DOHH2 (cell line): ENCODE results near the gene EML6.

Experiments
- H3F3A ChIP-seq: fragments of 200-600 bp; sonication (generic), shearing (Covaris generic); 2 replicates; pipeline ENCODE4 v1.6.0; 2016; ENCODE audit warnings: antibody characterized with exemption, mild to moderate bottlenecking; ENCODE audit not compliant: control insufficient read depth, insufficient read depth
- H3K27ac ChIP-seq: fragments of 200-600 bp; sonication (generic); 2 replicates; pipeline ENCODE4 v1.5.1; 2014; ENCODE audit warnings: low read depth, mild to moderate bottlenecking, low read length, moderate library complexity
- H3K27me3 ChIP-seq: fragments of 200-600 bp; sonication (generic); 2 replicates; pipeline ENCODE4 v1.6.1; 2014; ENCODE audit warnings: mild to moderate bottlenecking, low read length, mixed read lengths; ENCODE audit not compliant: control insufficient read depth
- H3K36me3 ChIP-seq: fragments of 200-600 bp; sonication (generic); 2 replicates; pipeline ENCODE4 v1.6.1; 2014; ENCODE audit warnings: mild to moderate bottlenecking, low read length, moderate library complexity, mixed read lengths; ENCODE audit not compliant: control insufficient read depth
- H3K4me1 ChIP-seq: fragments of 200-600 bp; sonication (generic); 2 replicates; pipeline ENCODE4 v1.6.1; 2014; ENCODE audit warnings: mild to moderate bottlenecking, low read length, mixed read lengths; ENCODE audit not compliant: control insufficient read depth
- H3K4me2 ChIP-seq: fragments of 200-600 bp; sonication (generic); 2 replicates; pipeline ENCODE4 v1.6.0; 2014; ENCODE audit warnings: mild to moderate bottlenecking, low read length, moderate library complexity
- H3K4me3 ChIP-seq: fragments of 200-600 bp; sonication (generic); 2 replicates; pipeline ENCODE4 v1.5.1; 2014; ENCODE audit warnings: mild to moderate bottlenecking, low read length, mixed read lengths
- H3K79me2 ChIP-seq: fragments of 200-600 bp; sonication (generic); 2 replicates; pipeline ENCODE4 v1.6.1; 2014; ENCODE audit warnings: mild to moderate bottlenecking, low read length, mixed read lengths; ENCODE audit not compliant: control insufficient read depth
- H3K9me2 ChIP-seq: fragments of 200-600 bp; sonication (generic); replicated peaks from 2 replicates; pipeline ENCODE4 v1.6.1; 2014; ENCODE audit warnings: mild to moderate bottlenecking, low read length, mixed read lengths; ENCODE audit not compliant: control insufficient read depth
- H3K9me3 ChIP-seq: fragments of 200-600 bp; sonication (generic); 2 replicates; pipeline ENCODE4 v1.6.1; 2014; ENCODE audit warnings: antibody characterized with exemption, low read length, mixed read lengths; ENCODE audit not compliant: control insufficient read depth, insufficient read depth
- H4K20me1 ChIP-seq: fragments of 200-600 bp; sonication (generic); 2 replicates; pipeline ENCODE4 v1.6.0; 2014; ENCODE audit warnings: low read depth, mild to moderate bottlenecking, antibody characterized with exemption, low read length, moderate library complexity; ENCODE audit not compliant: control insufficient read depth, insufficient read depth
- EZH2phosphoT487 ChIP-seq: fragments of 200-600 bp; sonication (generic); IDR thresholded peaks from 2 replicates; pipeline ENCODE4 v1.6.1; 2017; ENCODE audit warnings: borderline replicate concordance, mild to moderate bottlenecking, antibody characterized with exemption, low read length, moderate library complexity, mixed read lengths
- TF ChIP-seq, protein P1 (sequence below): fragments of 200-600 bp; sonication (generic); IDR thresholded peaks from one replicate; pipeline ENCODE4 v1.5.1; 2014; ENCODE audit warnings: antibody characterized with exemption, mild to moderate bottlenecking, low read depth, low read length; ENCODE audit not compliant: poor library complexity, severe bottlenecking

EML6 gene

DNA sequence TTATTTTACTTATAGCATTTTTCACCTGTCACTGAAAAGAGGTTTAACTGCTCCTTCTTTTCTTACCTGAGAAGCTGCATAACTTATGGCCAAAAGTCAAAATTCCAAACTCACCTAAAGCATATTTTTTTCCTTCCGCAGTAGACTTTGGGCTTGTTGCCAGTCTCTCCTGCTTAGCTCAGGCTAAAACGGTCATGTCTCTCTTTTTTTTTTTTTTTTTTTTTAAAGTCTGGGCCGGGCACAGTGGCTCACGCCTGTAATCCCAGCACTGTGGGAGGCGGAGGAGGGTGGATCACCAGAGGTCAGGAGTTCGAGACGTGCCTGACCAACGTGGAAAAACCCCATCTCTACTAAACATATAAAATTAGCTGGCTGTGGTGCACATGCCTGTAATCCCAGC is 213.3 kb downstream of the EML6 start:
- no peaks in the 10 kb centered on the region for H3F3A ChIP-seq
- H3K36me3 ChIP-seq = no peaks in the 10 kb centered on the region; the same call in 1 of the 2 replicates
- H3K27me3 ChIP-seq = no peaks in the 10 kb centered on the region

DNA sequence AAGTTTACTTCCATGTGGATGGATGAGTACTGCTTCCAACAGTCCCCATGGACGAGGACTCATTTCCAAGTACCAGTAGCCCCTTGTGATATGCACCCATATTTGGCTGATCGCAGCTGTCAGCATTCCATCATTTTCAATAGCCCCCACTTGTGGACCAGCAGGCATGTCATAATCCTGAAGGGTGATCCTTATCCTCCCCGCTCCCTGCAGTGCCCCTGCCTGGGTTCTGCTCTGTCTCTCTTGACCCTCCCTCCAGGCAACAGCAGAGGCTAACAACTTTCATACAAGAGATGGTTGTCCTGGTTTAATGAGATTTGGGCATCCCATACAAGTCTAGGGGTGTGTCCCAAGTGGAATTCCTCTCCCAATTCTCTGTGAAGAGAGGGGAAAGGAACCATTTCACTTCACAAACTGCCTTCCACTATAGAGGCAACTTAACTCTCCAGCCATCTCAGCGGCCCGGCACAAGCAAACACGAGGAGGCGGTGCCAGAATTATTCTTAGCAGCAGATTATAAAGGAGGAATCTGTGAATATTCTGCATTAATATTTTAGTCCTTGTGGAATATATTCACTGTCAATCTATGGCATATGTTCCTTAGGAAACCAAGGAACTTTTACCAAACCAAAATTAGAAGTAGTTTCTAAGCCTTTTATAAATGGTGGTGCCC is 216.1 kb downstream of the EML6 start:
- Histone ChIP-seq H4K20me1 (no peaks in the 10 kb centered on the region), H3K4me2 (no peak overlapping the region), H3K4me3 (no peak overlapping the region), H3K79me2 (no peaks in the 10 kb centered on the region), H3K36me3 (no peaks in the 10 kb centered on the region), H3K9me2 (no peaks in the 10 kb centered on the region), H3K4me1 (peaks cover 13% of the 10 kb centered on the region), H3F3A (peaks cover 5% of the 10 kb centered on the region), H3K27ac (no peak overlapping the region), H3K9me3 (peaks cover 6% of the 10 kb centered on the region; the same call in 1 of the 2 replicates), H3K27me3 (no peaks in the 10 kb centered on the region)
- no peak for TF ChIP-seq EZH2phosphoT487
- TF ChIP-seq, protein P1, sequence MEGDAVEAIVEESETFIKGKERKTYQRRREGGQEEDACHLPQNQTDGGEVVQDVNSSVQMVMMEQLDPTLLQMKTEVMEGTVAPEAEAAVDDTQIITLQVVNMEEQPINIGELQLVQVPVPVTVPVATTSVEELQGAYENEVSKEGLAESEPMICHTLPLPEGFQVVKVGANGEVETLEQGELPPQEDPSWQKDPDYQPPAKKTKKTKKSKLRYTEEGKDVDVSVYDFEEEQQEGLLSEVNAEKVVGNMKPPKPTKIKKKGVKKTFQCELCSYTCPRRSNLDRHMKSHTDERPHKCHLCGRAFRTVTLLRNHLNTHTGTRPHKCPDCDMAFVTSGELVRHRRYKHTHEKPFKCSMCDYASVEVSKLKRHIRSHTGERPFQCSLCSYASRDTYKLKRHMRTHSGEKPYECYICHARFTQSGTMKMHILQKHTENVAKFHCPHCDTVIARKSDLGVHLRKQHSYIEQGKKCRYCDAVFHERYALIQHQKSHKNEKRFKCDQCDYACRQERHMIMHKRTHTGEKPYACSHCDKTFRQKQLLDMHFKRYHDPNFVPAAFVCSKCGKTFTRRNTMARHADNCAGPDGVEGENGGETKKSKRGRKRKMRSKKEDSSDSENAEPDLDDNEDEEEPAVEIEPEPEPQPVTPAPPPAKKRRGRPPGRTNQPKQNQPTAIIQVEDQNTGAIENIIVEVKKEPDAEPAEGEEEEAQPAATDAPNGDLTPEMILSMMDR = no peak

More for the DNA sequence above, 213.3 kb downstream of the EML6 start:
- 0 out of 2 replicates have a peak overlapping the region, but pooled peaks have one; percentile 0 for H3K4me2 ChIP-seq
- H3K9me3 ChIP-seq = peaks cover 6% of the 10 kb centered on the region; the same call in 1 of the 2 replicates
- H3K4me1 ChIP-seq = peaks cover 13% of the 10 kb centered on the region
- no peak overlapping the region for H3K27ac ChIP-seq
- no peak overlapping the region for H3K4me3 ChIP-seq
- no peaks in the 10 kb centered on the region for H3K9me2 ChIP-seq
- H3K79me2 ChIP-seq = no peaks in the 10 kb centered on the region
- no peak for TF ChIP-seq EZH2phosphoT487
- TF ChIP-seq, protein P1 = no peak
- no peaks in the 10 kb centered on the region for H4K20me1 ChIP-seq

DNA sequence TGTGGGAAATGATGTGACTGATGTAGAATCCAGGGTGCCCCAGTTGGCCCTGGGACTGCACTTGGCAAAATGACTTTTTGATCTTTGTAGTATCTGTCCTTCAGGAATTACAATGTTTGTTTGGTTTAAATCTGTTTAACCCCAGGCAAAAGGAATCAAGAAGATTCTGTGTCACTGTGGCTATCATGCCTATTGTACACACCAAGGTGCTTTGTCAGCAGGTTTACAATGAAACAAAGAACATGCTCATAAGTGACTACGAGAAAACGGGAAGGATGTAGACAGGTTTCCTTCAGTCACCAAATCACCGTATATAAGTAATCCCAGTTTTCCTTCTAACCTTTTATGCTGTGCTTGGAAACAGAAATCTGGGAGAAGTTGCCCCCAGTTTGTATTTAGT is 217.3 kb downstream of the EML6 start:
- Histone ChIP-seq H3K27ac (no peak overlapping the region), H3F3A (peaks cover 5% of the 10 kb centered on the region), H3K36me3 (no peaks in the 10 kb centered on the region), H3K4me2 (no peak overlapping the region), H3K9me2 (no peaks in the 10 kb centered on the region), H3K4me1 (peaks cover 10% of the 10 kb centered on the region), H4K20me1 (no peaks in the 10 kb centered on the region), H3K4me3 (no peak overlapping the region), H3K9me3 (peaks cover 6% of the 10 kb centered on the region; the same call in 1 of the 2 replicates), H3K79me2 (no peaks in the 10 kb centered on the region), H3K27me3 (no peaks in the 10 kb centered on the region)
- TF ChIP-seq, protein P1 = no peak
- no peak for TF ChIP-seq EZH2phosphoT487
